ENCODE results near the gene TLR10. TPM values are rescaled to one million over a fixed set of nuclear protein-coding genes. Genes with fewer than 3 reads are reported as not detected.

The TLR10 gene
- total RNA-seq, 2 experiments from 2014 or later = 27.4 to 34.5 TPM

GRCh38 chr4:38800961-38801450 is 18.2 kb upstream of the TLR10 start:
- TF ChIP-seq EZH2phosphoT487 (IDR thresholded peaks at IDR 0.05; ENCODE audit: borderline replicate concordance, low read depth, low read length) (no peak), CTCF (conservative IDR thresholded peaks at IDR 0.05; ENCODE audit: low read length) (no peak)
- DNase-seq (ENCODE audit: low spot score) = no peak
- Histone ChIP-seq H3K9me3 (ENCODE audit: low read length) (peaks cover 26% of the 10 kb centered on the region), H3K27ac (ENCODE audit: low read depth, low read length, poor library complexity, severe bottlenecking) (no peak overlapping the region), H3K9me2 (ENCODE audit: insufficient read depth, low read length) (no peaks in the 10 kb centered on the region), H3K36me3 (ENCODE audit: insufficient read depth, low read length) (peaks cover 57% of the 10 kb centered on the region), H3K4me1 (ENCODE audit: insufficient read depth, low read length, poor library complexity, severe bottlenecking) (peaks cover 23% of the 10 kb centered on the region), H4K20me1 (ENCODE audit: insufficient read depth, low read length) (no peaks in the 10 kb centered on the region), H3K79me2 (ENCODE audit: insufficient read depth, low read depth, low read length) (no peaks in the 10 kb centered on the region), H3K4me3 (ENCODE audit: low read depth, low read length, poor library complexity, severe bottlenecking) (no peak overlapping the region), H3K4me2 (ENCODE audit: low read length) (no peak overlapping the region), H2AFZ (ENCODE audit: low read length) (no peak overlapping the region)
- no TSS peak for BruUV-seq (replicated peaks)
- intact Hi-C loops (cut with micrococcal nuclease; ENCODE audit: unreplicated experiment) = no loop called here
- CTCF ChIA-PET (ENCODE audit: unreplicated experiment) = interaction anchor here (1.0 kb wide), 1 partner anchor 60 kb away, joined by 3 read pairs; no protein-coding TSS in a partner anchor
- POLR2A ChIA-PET = interaction anchor here (0.5 to 1.1 kb wide), 4 partner anchors 13 to 262 kb away, joined by 3 to 4 read pairs (median 3); no protein-coding TSS in a partner anchor

GRCh38 chr4:38800366-38800765 is 17.6 kb upstream of the TLR10 start:
- ChIA-PET CTCF (ENCODE audit: unreplicated experiment) (interaction anchor here (1.0 kb wide), 1 partner anchor 60 kb away, joined by 3 read pairs; no protein-coding TSS in a partner anchor), POLR2A (interaction anchor here (0.5 to 1.3 kb wide), 6 partner anchors 14 to 386 kb away, joined by 3 to 4 read pairs (median 3); no protein-coding TSS in a partner anchor)
- H4K20me1 ChIP-seq (ENCODE audit: insufficient read depth, low read length) = no peaks in the 10 kb centered on the region
- H3K9me3 ChIP-seq (ENCODE audit: low read length) = peaks cover 26% of the 10 kb centered on the region
- no TSS peak for BruUV-seq (replicated peaks)
- H3K4me2 ChIP-seq (ENCODE audit: low read length) = no peak overlapping the region
- no peak overlapping the region for H3K4me3 ChIP-seq (ENCODE audit: low read depth, low read length, poor library complexity, severe bottlenecking)
- TF ChIP-seq CTCF (conservative IDR thresholded peaks at IDR 0.05; ENCODE audit: low read length) (no peak), EZH2phosphoT487 (IDR thresholded peaks at IDR 0.05; ENCODE audit: borderline replicate concordance, low read depth, low read length) (no peak)
- no peak overlapping the region for H2AFZ ChIP-seq (ENCODE audit: low read length)
- no peak overlapping the region for H3K27ac ChIP-seq (ENCODE audit: low read depth, low read length, poor library complexity, severe bottlenecking)
- no peaks in the 10 kb centered on the region for H3K9me2 ChIP-seq (ENCODE audit: insufficient read depth, low read length)
- H3K36me3 ChIP-seq (ENCODE audit: insufficient read depth, low read length) = peaks cover 62% of the 10 kb centered on the region
- DNase-seq (ENCODE audit: low spot score) = no peak
- H3K79me2 ChIP-seq (ENCODE audit: insufficient read depth, low read depth, low read length) = no peaks in the 10 kb centered on the region
- H3K4me1 ChIP-seq (ENCODE audit: insufficient read depth, low read length, poor library complexity, severe bottlenecking) = peaks cover 17% of the 10 kb centered on the region
- intact Hi-C loops (cut with micrococcal nuclease; ENCODE audit: unreplicated experiment) = no loop called here

- peaks cover 23% of the 10 kb centered on the region for H3K36me3 ChIP-seq (ENCODE audit: insufficient read depth, low read length)
- H4K20me1 ChIP-seq (ENCODE audit: insufficient read depth, low read length) = no peaks in the 10 kb centered on the region
Measured at GRCh38 chr4:38795087-38795486, 12.3 kb upstream of the TLR10 start.

More at GRCh38 chr4:38795087-38795486, 12.3 kb upstream of the TLR10 start:
- Histone ChIP-seq H3K9me2 (ENCODE audit: insufficient read depth, low read length) (no peaks in the 10 kb centered on the region), H3K4me2 (ENCODE audit: low read length) (no peak overlapping the region), H3K79me2 (ENCODE audit: insufficient read depth, low read depth, low read length) (no peaks in the 10 kb centered on the region), H3K9me3 (ENCODE audit: low read length) (peaks cover under 1% of the 10 kb centered on the region; the same call in 1 of the 2 replicates), H3K4me1 (ENCODE audit: insufficient read depth, low read length, poor library complexity, severe bottlenecking) (no peaks in the 10 kb centered on the region), H2AFZ (ENCODE audit: low read length) (no peak overlapping the region), H3K27ac (ENCODE audit: low read depth, low read length, poor library complexity, severe bottlenecking) (no peak overlapping the region), H3K4me3 (ENCODE audit: low read depth, low read length, poor library complexity, severe bottlenecking) (no peak overlapping the region)
- TF ChIP-seq CTCF (conservative IDR thresholded peaks at IDR 0.05; ENCODE audit: low read length) = no peak
- TF ChIP-seq EZH2phosphoT487 (IDR thresholded peaks at IDR 0.05; ENCODE audit: borderline replicate concordance, low read depth, low read length) = no peak
- POLR2A ChIA-PET = interaction anchor here (0.7 to 2.9 kb wide), 4 partner anchors 9 to 103 kb away, joined by 3 to 14 read pairs (median 8); partner anchors contain the start of genes TLR1 and TLR10
- no TSS peak for BruUV-seq (replicated peaks)
- intact Hi-C loops (cut with micrococcal nuclease; ENCODE audit: unreplicated experiment) = no loop called here
- no peak for DNase-seq (ENCODE audit: low spot score)
- CTCF ChIA-PET (ENCODE audit: unreplicated experiment) = interaction anchor here (0.7 kb wide), 1 partner anchor 8 kb away, joined by 3 read pairs; no protein-coding TSS in a partner anchor

Data from OCI-LY7 (cell line).